Activated T-cell treated with anti-CD3 and anti-CD28 coated beads, Interleukin-2, amount 50 U/mL, for 1 hour (primary cell): Measurements from ENCODE around the gene H19.

Experiments
- DNase-seq: peaks from one replicate; pipeline ENCODE4 v3.0.0-alpha.2; 2020

H19 gene

DNA sequence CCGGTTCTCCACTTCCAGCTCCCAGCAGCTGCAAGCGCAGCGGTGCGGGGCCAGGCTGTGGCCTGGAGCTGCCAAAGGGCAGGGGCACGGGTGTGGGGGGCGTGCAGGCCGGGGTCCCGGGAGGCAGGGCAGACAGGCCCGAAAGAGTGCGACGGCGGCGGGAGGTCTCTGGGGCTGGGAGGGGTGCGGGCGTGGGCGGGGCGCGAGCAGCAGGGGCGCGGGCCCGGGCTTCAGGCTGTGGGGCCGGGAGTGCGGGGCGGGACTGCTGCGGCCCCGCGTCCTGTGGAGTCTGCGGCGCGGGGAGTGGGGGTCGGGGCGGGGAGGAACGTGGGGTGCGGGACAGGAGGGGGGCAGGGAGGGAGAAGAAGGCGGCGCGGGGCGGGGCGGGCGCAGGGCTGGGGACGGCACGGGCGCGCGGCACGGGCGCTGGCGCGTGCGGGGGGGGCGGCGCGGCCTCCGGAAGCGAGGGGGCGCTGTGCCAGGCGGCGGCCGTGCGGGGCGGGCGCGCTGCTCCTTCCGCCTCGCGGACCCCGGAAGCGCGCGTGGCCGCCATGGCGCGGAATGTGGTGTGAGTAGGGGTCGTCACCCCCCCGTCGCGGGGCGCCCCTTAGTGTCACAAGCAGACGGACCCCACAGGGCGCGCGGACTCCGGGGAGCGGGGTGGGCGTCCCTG is 50.7 kb downstream of the H19 start, which contains the start of gene MRPL23:
Gene MRPL23 (plus strand): TSS at position 521 of the 673 bp plus-strand sequence. CDS start 31 bp downstream, at position 552.
- DNase-seq: no peak
